Prostate gland (tissue), 2 donors: ENCODE results near the gene ADAMTSL1. TPM values are rescaled to one million over a fixed set of nuclear protein-coding genes. Genes with fewer than 3 reads are reported as not detected.

ENCODE experiments used
- DNase-seq: peaks from one replicate; pipeline ENCODE4 v3.0.0-alpha.2; 2019; ENCODE audit warnings: low spot score
- H3K27ac ChIP-seq, 2 donors: fragments of 200-600 bp; sonication (generic); 2 replicates each; pipeline ENCODE4 v1.5.1; 2017 to 2019
- H3K27me3 ChIP-seq: fragments of 200-600 bp; sonication (generic); replicated peaks from 2 replicates; pipeline ENCODE4 v1.5.1; 2019; ENCODE audit not compliant: insufficient read depth
- H3K36me3 ChIP-seq, 2 donors: fragments of 200-600 bp; sonication (generic); 1 replicate in 1 of 2; 2 replicates in 1 of 2; pipeline versions ENCODE4 v1.5.1 to v1.8.1; 2017 to 2019
- H3K4me1 ChIP-seq: fragments of 200-600 bp; sonication (generic); replicated peaks from 2 replicates; pipeline ENCODE4 v1.5.1; 2019
- H3K4me3 ChIP-seq, 2 donors: fragments of 200-600 bp; sonication (generic); 2 replicates each; pipeline ENCODE4 v1.5.1; 2017 to 2019
- H3K9me3 ChIP-seq: fragments of 200-600 bp; sonication (generic); 2 replicates; pipeline ENCODE4 v1.5.1; 2017
- CTCF ChIP-seq, 4 experiments: fragments of 200-600 bp in 2 of 4; fragments of 450-650 bp in 2 of 4; sonication (generic) in 2 of 4; IDR thresholded peaks; 1 replicate in 3 of 4; 2 replicates in 1 of 4; pipeline ENCODE4 v1.5.1; 2016 to 2019; ENCODE audit warnings: antibody characterized with exemption in 4 of 4, mild to moderate bottlenecking in 2 of 4, moderate library complexity in 2 of 4
- POLR2A ChIP-seq: fragments of 450-650 bp; IDR thresholded peaks from one replicate; pipeline ENCODE4 v1.6.1; 2016; ENCODE audit warnings: antibody characterized with exemption, mild to moderate bottlenecking
- POLR2AphosphoS5 ChIP-seq: sonication (generic); formaldehyde crosslinking; IDR thresholded peaks from one replicate; pipeline ENCODE4 v1.6.1; 2017; ENCODE audit warnings: antibody characterized with exemption
- WGBS: methylation state at CpG from one replicate; pipeline ENCODE4 v1.1.5; 2018; 5-methylcytosine and 5-hydroxymethylcytosine counted together
- intact Hi-C: fragments of 100-400 bp; cut with DNase I; formaldehyde crosslinking; loops from one replicate; pipeline ENCODE4 v1.14.2; 2022
- total RNA-seq, 2 donors: library from RNA; depleted of rRNA; stranded (reverse); fragments of >200 nt; gene quantifications; one replicate each; pipeline ENCODE4 v1.1.0, GENCODE V29; 2016

ADAMTSL1 gene
- total RNA-seq, 2 donors from 2014 or later = 9.8 to 18.1 TPM

GRCh38 chr9:18437315-18438201 is 36.4 kb upstream of the ADAMTSL1 start:
- no peak for TF ChIP-seq POLR2AphosphoS5
- TF ChIP-seq CTCF (IDR thresholded peaks at IDR 0.05) = no peak
- no peak for TF ChIP-seq POLR2A

GRCh38 chr9:18438300-18438925 is 35.5 kb upstream of the ADAMTSL1 start:
- intact Hi-C loops = loop anchor here (2.0 kb wide), 1 partner anchor 574 kb away; no protein-coding TSS in a partner anchor
- H3K4me3 ChIP-seq = peak overlapping the region; percentile 15 to 17

More at GRCh38 chr9:18437315-18438201, 36.4 kb upstream of the ADAMTSL1 start:
- H3K4me1 ChIP-seq = no peaks in the 10 kb centered on the region
- H3K9me3 ChIP-seq = no peaks in the 10 kb centered on the region
- no peaks in the 10 kb centered on the region for H3K36me3 ChIP-seq
- no peak for DNase-seq
- H3K27ac ChIP-seq = no peak overlapping the region
- no peaks in the 10 kb centered on the region for H3K27me3 ChIP-seq
- whole genome bisulfite sequencing = 30% methylated on average over 9 of the region's 9 CpGs
- intact Hi-C loops = loop anchor here (2.0 kb wide), 1 partner anchor 575 kb away; no protein-coding TSS in a partner anchor
- no peak overlapping the region for H3K4me3 ChIP-seq

GRCh38 chr9:18438951-18439350 is 35.0 kb upstream of the ADAMTSL1 start:
- Histone ChIP-seq H3K9me3 (no peaks in the 10 kb centered on the region), H3K4me3 (peak overlapping the region; percentile 15 to 17), H3K27ac (no peak overlapping the region), H3K4me1 (no peaks in the 10 kb centered on the region), H3K36me3 (no peaks in the 10 kb centered on the region), H3K27me3 (no peaks in the 10 kb centered on the region)
- WGBS = 91% methylated on average over 7 of the region's 7 CpGs
- TF ChIP-seq POLR2AphosphoS5 = no peak
- no peak for TF ChIP-seq POLR2A
- TF ChIP-seq CTCF (IDR thresholded peaks at IDR 0.05) = no peak
- no peak for DNase-seq
- intact Hi-C loops = loop anchor here (2.0 kb wide), 1 partner anchor 574 kb away; no protein-coding TSS in a partner anchor

More at GRCh38 chr9:18438300-18438925, 35.5 kb upstream of the ADAMTSL1 start:
- DNase-seq = peak; percentile 6
- peak in 2 of 4 experiments; percentile 19 to 52 for TF ChIP-seq CTCF (IDR thresholded peaks at IDR 0.05)
- no peak for TF ChIP-seq POLR2A
- Histone ChIP-seq H3K36me3 (no peaks in the 10 kb centered on the region), H3K9me3 (no peaks in the 10 kb centered on the region), H3K27me3 (no peaks in the 10 kb centered on the region), H3K4me1 (no peaks in the 10 kb centered on the region), H3K27ac (no peak overlapping the region)
- WGBS = 7% methylated on average over 31 of the region's 31 CpGs

- H3K4me1 ChIP-seq = no peaks in the 10 kb centered on the region
- H3K36me3 ChIP-seq = no peaks in the 10 kb centered on the region
- no peaks in the 10 kb centered on the region for H3K9me3 ChIP-seq
- no peak overlapping the region for H3K4me3 ChIP-seq
- no peak for TF ChIP-seq POLR2A
- intact Hi-C loops = loop anchor here (5.0 to 10.0 kb wide), 2 partner anchors 184 to 424 kb away; no protein-coding TSS in a partner anchor
- no peak for DNase-seq
- no peak overlapping the region for H3K27ac ChIP-seq
- 28% methylated on average over 1 of the region's 1 CpG for WGBS
- H3K27me3 ChIP-seq = no peaks in the 10 kb centered on the region
Measured at GRCh38 chr9:18441261-18441660, 32.7 kb upstream of the ADAMTSL1 start.
